Midbrain (tissue), 1 donor: Measurements from ENCODE around the gene PAQR9.

ENCODE experiments used
- DNase-seq: peaks from one replicate; lab custom pipeline; 2025; lab: John Stamatoyannopoulos, UW

Gene PAQR9

DNA sequence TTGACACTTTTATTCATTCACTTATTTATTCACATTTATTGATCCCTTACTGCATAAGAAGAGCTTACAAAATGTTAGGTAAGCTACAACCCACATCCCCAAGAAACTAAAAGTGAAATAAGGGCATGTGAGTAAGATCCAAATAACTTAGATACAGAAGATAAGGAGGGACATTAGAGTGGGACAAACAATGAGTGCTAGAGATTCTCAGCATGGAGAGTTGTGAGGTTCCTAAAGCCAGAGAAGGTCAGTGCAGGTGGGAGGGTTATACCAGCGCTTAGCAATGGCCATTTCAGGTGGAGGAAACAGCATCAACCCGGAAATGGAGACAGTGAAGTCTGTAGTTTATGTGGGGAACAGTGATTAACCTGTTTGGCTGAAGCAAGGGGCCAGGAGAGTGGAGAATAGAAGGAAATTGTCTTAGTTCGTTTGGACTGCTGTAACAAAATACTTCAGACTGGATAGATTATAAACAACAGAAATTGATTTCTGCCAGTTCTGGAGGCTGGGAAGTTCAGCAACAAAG lies 49.1 kb downstream of the PAQR9 start:
- DNase-seq: no peak

DNA sequence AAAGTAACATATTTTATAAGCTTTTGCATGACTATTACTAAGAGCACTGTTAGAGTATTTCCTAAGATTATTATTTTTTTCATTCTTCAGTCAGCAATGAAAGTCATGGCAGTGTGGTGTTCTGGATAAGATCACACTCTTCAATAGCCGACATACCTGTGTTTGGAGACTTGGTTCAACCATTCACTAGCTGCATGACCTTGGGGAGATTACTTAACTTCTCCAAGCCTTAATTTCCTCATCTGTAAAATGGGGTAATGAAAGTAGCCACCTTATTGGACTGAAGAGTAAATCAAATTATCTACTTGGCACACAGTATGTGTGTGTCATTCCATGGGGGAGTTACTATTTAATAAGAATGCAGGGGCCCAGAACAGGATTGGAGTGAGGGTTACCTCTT lies 50.0 kb downstream of the PAQR9 start:
- no peak for DNase-seq

GRCh38 chr3:142912402-142913172 lies 50.9 kb downstream of the PAQR9 start:
- no peak for DNase-seq
